IPS DF 19.7 (cell line): ENCODE measurements around the gene PID1.
"Not testable (repeated sequence)": the region's sequence is repeated elsewhere in the genome, so short reads cannot be mapped to it uniquely, and the experiment has no call there.

Source experiments
- DNase-seq: peaks from one replicate; pipeline ENCODE4 v3.0.0-alpha.2; 2013; ENCODE audit warnings: low read depth, low spot score

PID1 gene

GRCh38 chr2:229076886-229077285 is 194.2 kb downstream of the PID1 start:
- not testable (repeated sequence) for DNase-seq

- no peak for DNase-seq
Measured at GRCh38 chr2:229073935-229074334, 197.2 kb downstream of the PID1 start.

- no peak for DNase-seq
Measured at GRCh38 chr2:229071292-229071976, 199.7 kb downstream of the PID1 start.

GRCh38 chr2:229066121-229066715 is 204.9 kb downstream of the PID1 start:
- no peak for DNase-seq

GRCh38 chr2:229064749-229065148 is 206.3 kb downstream of the PID1 start:
- DNase-seq, result no peak

- DNase-seq, result no peak
Measured at GRCh38 chr2:229060147-229060546, 210.9 kb downstream of the PID1 start.

GRCh38 chr2:229059331-229060033 is 211.6 kb downstream of the PID1 start:
- no peak for DNase-seq

GRCh38 chr2:229057976-229058553 is 213.0 kb downstream of the PID1 start:
- DNase-seq, result no peak

- DNase-seq, result no peak
Measured at GRCh38 chr2:229054311-229054710, 216.8 kb downstream of the PID1 start.

- DNase-seq, result no peak
Measured at GRCh38 chr2:229051798-229052197, 219.3 kb downstream of the PID1 start.

GRCh38 chr2:229050133-229050532 is 221.0 kb downstream of the PID1 start:
- no peak for DNase-seq

- no peak for DNase-seq
Measured at GRCh38 chr2:229048134-229048533, 223.0 kb downstream of the PID1 start.

GRCh38 chr2:229045671-229046070 is 225.4 kb downstream of the PID1 start:
- no peak for DNase-seq

- DNase-seq, result no peak
Measured at GRCh38 chr2:229044581-229044980, 226.5 kb downstream of the PID1 start.

GRCh38 chr2:229043681-229044080 is 227.4 kb downstream of the PID1 start:
- no peak for DNase-seq

GRCh38 chr2:229042349-229042748 is 228.7 kb downstream of the PID1 start:
- no peak for DNase-seq

- DNase-seq, result no peak
Measured at GRCh38 chr2:229041691-229042090, 229.4 kb downstream of the PID1 start.

GRCh38 chr2:229037621-229038020 is 233.5 kb downstream of the PID1 start:
- no peak for DNase-seq

GRCh38 chr2:229033816-229034215 is 237.3 kb downstream of the PID1 start:
- no peak for DNase-seq

- no peak for DNase-seq
Measured at GRCh38 chr2:229032608-229033234, 238.4 kb downstream of the PID1 start.

- DNase-seq, result no peak
Measured at GRCh38 chr2:229027353-229028105, 243.6 kb downstream of the PID1 start.
